ENCODE data around the gene ATP7B. TPM values are rescaled to one million over a fixed set of nuclear protein-coding genes. Genes with fewer than 3 reads are reported as not detected.

ATP7B gene
- total RNA-seq, 4 donors from 2014 or later = 2.0 to 8.3 (median 5.1) TPM

DNA sequence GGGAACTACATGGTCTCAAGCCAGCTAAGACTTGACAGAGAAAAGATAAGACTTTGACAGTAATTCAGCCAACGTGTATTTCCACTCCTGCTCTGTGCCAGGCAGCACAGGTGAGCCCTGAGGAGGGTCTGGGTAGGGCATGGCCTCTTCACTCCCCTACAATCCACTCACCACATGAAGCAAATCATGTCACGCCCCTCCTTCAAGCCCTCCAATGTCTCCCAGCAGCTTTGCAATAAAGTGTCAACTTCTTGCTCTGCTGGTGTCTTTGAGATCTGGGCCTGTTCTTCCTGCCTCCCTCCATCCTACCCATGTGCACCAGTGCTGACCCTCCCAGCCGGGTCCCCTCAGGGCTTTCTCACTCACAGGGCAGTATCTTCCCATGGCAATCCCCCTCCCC lies 91.0 kb downstream of the ATP7B start:
- Histone ChIP-seq H3K27me3 (no peaks in the 10 kb centered on the region), H3K4me1 (no peaks in the 10 kb centered on the region), H3K36me3 (no peaks in the 10 kb centered on the region), H3K4me3 (no peak overlapping the region), H3K9me3 (no peaks in the 10 kb centered on the region), H3K27ac (no peak overlapping the region)
- WGBS = 71% methylated on average over 3 of the region's 3 CpGs
- DNase-seq (ENCODE audit: low spot score in 2 of 2) = peak in 1 of 2 donors; percentile 26
- no peak for TF ChIP-seq EP300 (IDR thresholded peaks at IDR 0.05)
- TF ChIP-seq POLR2AphosphoS5 (IDR thresholded peaks at IDR 0.05) = no peak
- no peak for TF ChIP-seq POLR2A (IDR thresholded peaks at IDR 0.05)
- no peak for TF ChIP-seq CTCF (IDR thresholded peaks at IDR 0.05)

- H3K27ac ChIP-seq = no peak overlapping the region
- peak in 1 of 2 donors; percentile 58 for DNase-seq (ENCODE audit: low spot score in 2 of 2)
- TF ChIP-seq CTCF (IDR thresholded peaks at IDR 0.05) (no peak), POLR2AphosphoS5 (IDR thresholded peaks at IDR 0.05) (no peak), POLR2A (IDR thresholded peaks at IDR 0.05) (no peak), EP300 (IDR thresholded peaks at IDR 0.05) (no peak)
These were observed 91.7 kb downstream of the ATP7B start for GRCh38 chr13:51919531-51919930.

DNA sequence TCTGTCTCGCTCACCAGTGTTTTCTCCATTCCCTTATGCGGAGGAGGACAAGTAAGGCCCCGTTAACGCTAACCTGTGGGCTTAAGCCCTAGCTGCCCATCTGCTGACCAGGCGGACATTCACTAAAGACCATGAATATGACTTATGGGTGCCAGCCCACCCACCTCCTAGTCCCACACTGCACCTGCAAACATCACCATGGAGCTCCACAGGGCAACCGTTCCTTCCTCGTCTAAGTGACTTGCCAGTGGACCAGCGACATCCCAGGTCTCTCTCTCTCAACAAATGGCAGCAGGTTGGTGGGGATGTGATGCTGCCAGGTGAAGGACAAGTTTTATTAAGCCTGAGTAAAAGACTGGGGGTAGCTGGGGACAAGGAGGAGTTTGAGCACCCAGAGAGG lies 94.3 kb downstream of the ATP7B start:
- Histone ChIP-seq H3K27ac (no peak overlapping the region), H3K27me3 (no peaks in the 10 kb centered on the region), H3K36me3 (no peaks in the 10 kb centered on the region), H3K9me3 (no peaks in the 10 kb centered on the region), H3K4me1 (no peaks in the 10 kb centered on the region), H3K4me3 (no peak overlapping the region)
- TF ChIP-seq POLR2A (IDR thresholded peaks at IDR 0.05) (no peak), POLR2AphosphoS5 (IDR thresholded peaks at IDR 0.05) (no peak), CTCF (IDR thresholded peaks at IDR 0.05) (no peak)
- WGBS = 95% methylated on average over 8 of the region's 8 CpGs
- DNase-seq (ENCODE audit: low spot score in 2 of 2) = peak in 1 of 2 donors; percentile 52

More at GRCh38 chr13:51919531-51919930, 91.7 kb downstream of the ATP7B start:
- Histone ChIP-seq H3K27me3 (no peaks in the 10 kb centered on the region), H3K4me3 (no peak overlapping the region), H3K9me3 (no peaks in the 10 kb centered on the region), H3K4me1 (no peaks in the 10 kb centered on the region), H3K36me3 (no peaks in the 10 kb centered on the region)
- 82% methylated on average over 9 of the region's 9 CpGs for WGBS

DNA sequence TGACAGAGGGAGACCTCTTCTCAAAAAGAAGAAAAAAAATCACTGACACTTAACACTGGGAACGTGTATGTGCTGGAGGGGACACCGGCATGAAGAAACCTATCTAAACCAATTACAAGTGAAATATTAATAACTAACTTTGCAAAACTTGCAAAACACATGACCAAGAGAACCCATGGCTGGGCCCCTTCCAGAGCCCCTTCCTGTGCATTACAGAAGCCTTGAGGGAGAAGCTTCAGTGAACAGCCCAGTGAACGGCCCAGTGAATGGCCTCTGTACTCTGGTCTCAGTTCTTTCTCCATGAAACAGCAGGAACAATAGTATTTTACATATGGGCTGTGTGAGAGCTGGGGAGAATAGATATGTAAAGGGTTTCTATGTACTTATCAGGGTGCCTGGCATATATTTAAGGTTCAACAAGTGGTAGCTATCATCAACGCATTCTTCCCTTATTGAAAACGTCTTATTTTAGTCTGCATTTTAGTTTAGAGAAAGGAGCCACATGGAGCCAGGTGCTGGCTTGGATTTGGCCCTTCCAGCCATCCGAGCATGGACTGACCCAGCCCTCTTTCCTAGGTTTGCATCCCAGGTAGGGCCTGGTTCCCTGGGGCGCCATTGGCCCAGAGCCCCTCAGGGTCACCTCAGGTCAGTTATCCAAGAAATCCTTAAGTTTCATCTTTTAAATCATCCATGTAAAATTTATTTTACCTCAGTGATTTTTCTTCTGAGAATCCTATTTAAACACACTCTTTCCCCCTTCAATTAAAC lies 95.0 kb downstream of the ATP7B start:
- Histone ChIP-seq H3K9me3 (no peaks in the 10 kb centered on the region), H3K36me3 (no peaks in the 10 kb centered on the region)
- 86% methylated on average over 7 of the region's 7 CpGs for WGBS

More for the DNA sequence above, 95.0 kb downstream of the ATP7B start:
- no peak for TF ChIP-seq POLR2A (IDR thresholded peaks at IDR 0.05)
- TF ChIP-seq EP300 (IDR thresholded peaks at IDR 0.05) = no peak
- no peak for TF ChIP-seq POLR2AphosphoS5 (IDR thresholded peaks at IDR 0.05)
- no peak for TF ChIP-seq CTCF (IDR thresholded peaks at IDR 0.05)
- Histone ChIP-seq H3K4me1 (no peaks in the 10 kb centered on the region), H3K27me3 (no peaks in the 10 kb centered on the region), H3K27ac (no peak overlapping the region), H3K4me3 (no peak overlapping the region)
- peak in 1 of 2 donors; percentile 20 for DNase-seq (ENCODE audit: low spot score in 2 of 2)
